ENCODE measurements around the gene BMAL1.

Gene BMAL1

DNA sequence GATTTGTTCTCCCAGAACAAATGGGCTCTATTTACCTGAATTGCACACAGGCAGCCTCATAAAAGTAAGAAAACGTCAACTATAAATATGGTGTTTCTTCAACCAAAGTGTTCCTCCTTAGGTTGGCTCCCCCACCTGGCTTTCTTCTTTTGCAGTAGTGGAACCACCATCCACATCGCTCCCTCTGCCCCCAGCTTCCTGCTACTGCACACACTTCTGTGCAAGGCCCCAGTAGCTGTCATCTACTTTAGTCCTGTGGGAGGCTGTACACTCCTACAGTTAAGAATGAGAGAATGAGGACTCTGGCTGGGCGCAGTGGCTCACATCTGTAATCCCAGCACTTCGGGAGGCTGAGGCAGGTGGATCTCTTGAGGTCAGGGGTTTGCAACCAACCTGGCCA is 89.5 kb downstream of the BMAL1 start:
- H3K36me3 ChIP-seq (ENCODE audit: insufficient read depth, low read length), result no peaks in the 10 kb centered on the region
- no peak overlapping the region for H3K9ac ChIP-seq (ENCODE audit: insufficient read length)
- H3K27ac ChIP-seq, result no peak overlapping the region
- H3K4me3 ChIP-seq, result no peak overlapping the region
- no peak for DNase-seq (ENCODE audit: low read depth, low spot score)
- TF ChIP-seq EZH2 (IDR thresholded peaks at IDR 0.05) (no peak), FOXP2 (optimal IDR thresholded peaks at IDR 0.05; ENCODE audit: control extremely low read depth, extremely low read length, insufficient read depth) (no peak), POLR2AphosphoS5 (IDR thresholded peaks at IDR 0.05; ENCODE audit: borderline replicate concordance, low read depth, low read length) (no peak)
- no peaks in the 10 kb centered on the region for H3K9me3 ChIP-seq (ENCODE audit: low read depth, low read length)

DNA sequence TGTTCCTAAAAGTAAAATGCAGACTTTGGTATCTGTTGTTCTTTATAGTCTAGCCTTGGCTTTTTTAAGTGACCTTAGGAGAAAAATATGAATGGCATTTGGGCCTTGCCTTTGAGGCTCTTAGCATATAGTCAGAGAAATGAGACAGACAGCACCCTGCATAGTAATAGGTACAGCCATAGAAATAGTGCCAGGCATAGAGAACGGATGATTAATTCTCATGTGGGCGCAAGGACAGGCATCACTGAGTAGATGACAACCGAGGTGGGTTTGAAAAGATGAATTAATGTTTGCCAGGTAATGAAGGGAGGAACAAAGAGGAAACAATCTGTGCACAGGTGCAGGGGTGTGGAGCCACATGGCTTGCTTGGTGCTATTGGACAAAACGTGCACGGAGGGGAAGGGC is 90.5 kb downstream of the BMAL1 start:
- H3K9me3 ChIP-seq (ENCODE audit: low read depth, low read length), result no peaks in the 10 kb centered on the region
- no peak overlapping the region for H3K27ac ChIP-seq
- no peak overlapping the region for H3K4me3 ChIP-seq
- DNase-seq (ENCODE audit: low read depth, low spot score), result no peak
- no peak overlapping the region for H3K9ac ChIP-seq (ENCODE audit: insufficient read length)
- H3K36me3 ChIP-seq (ENCODE audit: insufficient read depth, low read length), result no peaks in the 10 kb centered on the region
- TF ChIP-seq FOXP2 (optimal IDR thresholded peaks at IDR 0.05; ENCODE audit: control extremely low read depth, extremely low read length, insufficient read depth), result no peak
- no peak for TF ChIP-seq EZH2 (IDR thresholded peaks at IDR 0.05)
- no peak for TF ChIP-seq POLR2AphosphoS5 (IDR thresholded peaks at IDR 0.05; ENCODE audit: borderline replicate concordance, low read depth, low read length)

DNA sequence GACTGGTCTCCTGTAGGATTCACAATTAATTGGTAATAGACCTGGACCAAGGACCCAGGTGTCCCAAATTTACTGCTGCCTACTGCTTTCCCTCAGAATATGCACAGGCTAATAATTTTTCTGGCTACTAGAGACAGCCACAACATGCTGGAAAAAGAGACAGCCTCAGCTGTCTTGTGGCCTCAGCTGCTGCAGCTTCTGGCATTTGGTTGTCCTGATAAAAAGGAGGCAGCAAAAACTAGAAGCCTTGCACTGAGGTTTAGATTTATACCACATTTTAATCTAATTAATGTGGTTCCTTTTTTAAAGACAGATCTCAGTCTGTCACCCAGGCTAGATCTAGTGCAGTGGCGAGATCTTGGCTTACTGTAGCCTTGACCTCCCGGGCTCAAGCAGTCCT is 95.6 kb downstream of the BMAL1 start:
- DNase-seq (ENCODE audit: low read depth, low spot score), result no peak

DNA sequence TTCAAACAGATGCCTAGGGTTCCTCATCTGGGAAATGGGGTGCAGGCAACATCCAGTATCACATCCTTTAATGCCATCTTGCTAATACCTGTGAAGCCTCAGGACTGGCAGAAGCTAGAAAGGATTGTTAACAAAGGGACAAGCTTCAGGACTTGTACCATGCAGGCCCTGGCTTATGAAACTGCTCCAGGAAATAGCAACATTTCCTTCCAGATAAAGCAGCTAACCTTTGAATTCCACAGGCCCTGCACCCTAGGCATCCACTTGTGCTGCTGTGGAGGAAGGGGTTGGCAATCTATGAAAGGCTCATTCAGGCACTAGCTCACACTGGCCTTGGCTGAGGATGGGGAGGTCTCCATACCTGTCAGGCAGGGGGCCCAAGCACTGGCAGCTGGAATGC is 98.2 kb downstream of the BMAL1 start:
- Histone ChIP-seq H3K9ac (ENCODE audit: insufficient read length) (no peak overlapping the region), H3K9me3 (ENCODE audit: low read depth, low read length) (no peaks in the 10 kb centered on the region), H3K4me3 (no peak overlapping the region), H3K27ac (no peak overlapping the region), H3K36me3 (ENCODE audit: insufficient read depth, low read length) (no peaks in the 10 kb centered on the region)
- TF ChIP-seq POLR2AphosphoS5 (IDR thresholded peaks at IDR 0.05; ENCODE audit: borderline replicate concordance, low read depth, low read length) (no peak), EZH2 (IDR thresholded peaks at IDR 0.05) (no peak), FOXP2 (optimal IDR thresholded peaks at IDR 0.05; ENCODE audit: control extremely low read depth, extremely low read length, insufficient read depth) (no peak)
- no peak for DNase-seq (ENCODE audit: low read depth, low spot score)

More for the DNA sequence above, 95.6 kb downstream of the BMAL1 start:
- Histone ChIP-seq H3K4me3 (no peak overlapping the region), H3K27ac (no peak overlapping the region), H3K9me3 (ENCODE audit: low read depth, low read length) (no peaks in the 10 kb centered on the region), H3K36me3 (ENCODE audit: insufficient read depth, low read length) (no peaks in the 10 kb centered on the region), H3K9ac (ENCODE audit: insufficient read length) (no peak overlapping the region)
- TF ChIP-seq POLR2AphosphoS5 (IDR thresholded peaks at IDR 0.05; ENCODE audit: borderline replicate concordance, low read depth, low read length), result no peak
- TF ChIP-seq FOXP2 (optimal IDR thresholded peaks at IDR 0.05; ENCODE audit: control extremely low read depth, extremely low read length, insufficient read depth), result no peak
- TF ChIP-seq EZH2 (IDR thresholded peaks at IDR 0.05), result no peak

DNA sequence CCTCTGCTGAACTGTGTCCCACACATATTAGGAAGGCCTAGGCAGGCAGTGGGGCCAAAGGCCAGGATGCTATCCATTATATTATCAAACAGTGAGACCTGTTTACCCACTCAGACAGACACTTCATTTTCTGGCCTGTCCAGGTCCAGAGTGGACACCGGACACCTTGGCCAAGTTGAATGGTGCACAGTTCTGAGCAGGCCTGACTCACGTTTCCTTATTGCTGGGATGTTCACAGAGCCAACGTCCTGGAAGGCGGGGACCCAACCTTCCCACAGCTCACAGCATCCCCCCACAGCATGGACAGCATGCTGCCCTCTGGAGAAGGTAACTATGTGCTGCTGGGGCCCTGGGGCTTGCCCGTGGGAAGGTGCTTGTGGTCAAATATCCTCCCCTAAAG is 98.8 kb downstream of the BMAL1 start:
- H3K4me3 ChIP-seq, result no peak overlapping the region
- H3K9ac ChIP-seq (ENCODE audit: insufficient read length), result no peak overlapping the region
- H3K9me3 ChIP-seq (ENCODE audit: low read depth, low read length), result no peaks in the 10 kb centered on the region
- no peaks in the 10 kb centered on the region for H3K36me3 ChIP-seq (ENCODE audit: insufficient read depth, low read length)
- H3K27ac ChIP-seq, result no peak overlapping the region
- no peak for TF ChIP-seq EZH2 (IDR thresholded peaks at IDR 0.05)
- TF ChIP-seq POLR2AphosphoS5 (IDR thresholded peaks at IDR 0.05; ENCODE audit: borderline replicate concordance, low read depth, low read length), result no peak
- no peak for TF ChIP-seq FOXP2 (optimal IDR thresholded peaks at IDR 0.05; ENCODE audit: control extremely low read depth, extremely low read length, insufficient read depth)
- DNase-seq (ENCODE audit: low read depth, low spot score), result no peak

DNA sequence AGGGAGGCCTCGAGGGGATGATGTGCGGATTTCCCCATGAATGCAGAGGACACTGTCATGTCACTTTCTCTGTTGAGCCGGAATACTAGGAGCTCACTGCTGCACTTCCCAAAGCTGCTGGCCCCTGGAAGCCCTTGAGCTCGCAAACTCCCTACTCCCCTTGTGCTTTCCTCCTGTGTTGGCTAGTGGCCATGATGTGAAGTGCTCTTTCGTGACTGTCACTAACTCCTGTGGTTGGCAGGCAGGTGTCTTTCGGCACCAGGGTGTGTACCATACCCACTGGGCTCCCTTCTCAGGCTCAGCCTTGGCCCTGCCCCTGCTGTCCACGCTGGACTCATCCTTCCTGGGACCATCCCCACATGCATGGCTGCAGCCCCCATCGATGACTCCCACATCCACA is 99.2 kb downstream of the BMAL1 start:
- no peaks in the 10 kb centered on the region for H3K9me3 ChIP-seq (ENCODE audit: low read depth, low read length)
- no peak overlapping the region for H3K4me3 ChIP-seq
- DNase-seq (ENCODE audit: low read depth, low spot score), result no peak
- no peak overlapping the region for H3K9ac ChIP-seq (ENCODE audit: insufficient read length)
- H3K27ac ChIP-seq, result no peak overlapping the region
- TF ChIP-seq EZH2 (IDR thresholded peaks at IDR 0.05) (no peak), FOXP2 (optimal IDR thresholded peaks at IDR 0.05; ENCODE audit: control extremely low read depth, extremely low read length, insufficient read depth) (no peak), POLR2AphosphoS5 (IDR thresholded peaks at IDR 0.05; ENCODE audit: borderline replicate concordance, low read depth, low read length) (no peak)
- H3K36me3 ChIP-seq (ENCODE audit: insufficient read depth, low read length), result no peaks in the 10 kb centered on the region

DNA sequence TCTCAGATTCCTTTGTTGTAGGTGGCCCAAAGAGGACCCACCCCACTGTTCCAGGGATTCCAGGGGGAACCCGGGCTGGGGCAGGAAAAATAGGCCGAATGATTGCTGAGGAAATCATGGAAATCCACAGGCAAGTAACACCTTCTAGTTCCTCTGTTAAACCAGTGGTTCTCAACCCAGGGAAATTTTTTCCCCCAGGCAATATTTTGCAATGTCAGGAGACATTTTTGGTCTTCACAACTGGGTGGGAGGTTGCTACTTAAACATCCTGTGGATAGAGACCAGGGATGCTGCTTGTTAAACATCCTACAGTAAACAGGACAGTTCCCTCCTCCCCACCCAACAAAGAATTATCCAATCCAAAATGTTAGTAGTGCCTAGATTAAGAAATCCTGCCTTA is 100.7 kb downstream of the BMAL1 start:
- Histone ChIP-seq H3K9me3 (ENCODE audit: low read depth, low read length) (no peaks in the 10 kb centered on the region), H3K36me3 (ENCODE audit: insufficient read depth, low read length) (no peaks in the 10 kb centered on the region), H3K9ac (ENCODE audit: insufficient read length) (no peak overlapping the region), H3K27ac (no peak overlapping the region), H3K4me3 (no peak overlapping the region)
- DNase-seq (ENCODE audit: low read depth, low spot score), result no peak
- TF ChIP-seq POLR2AphosphoS5 (IDR thresholded peaks at IDR 0.05; ENCODE audit: borderline replicate concordance, low read depth, low read length), result no peak
- TF ChIP-seq FOXP2 (optimal IDR thresholded peaks at IDR 0.05; ENCODE audit: control extremely low read depth, extremely low read length, insufficient read depth), result no peak
- no peak for TF ChIP-seq EZH2 (IDR thresholded peaks at IDR 0.05)

DNA sequence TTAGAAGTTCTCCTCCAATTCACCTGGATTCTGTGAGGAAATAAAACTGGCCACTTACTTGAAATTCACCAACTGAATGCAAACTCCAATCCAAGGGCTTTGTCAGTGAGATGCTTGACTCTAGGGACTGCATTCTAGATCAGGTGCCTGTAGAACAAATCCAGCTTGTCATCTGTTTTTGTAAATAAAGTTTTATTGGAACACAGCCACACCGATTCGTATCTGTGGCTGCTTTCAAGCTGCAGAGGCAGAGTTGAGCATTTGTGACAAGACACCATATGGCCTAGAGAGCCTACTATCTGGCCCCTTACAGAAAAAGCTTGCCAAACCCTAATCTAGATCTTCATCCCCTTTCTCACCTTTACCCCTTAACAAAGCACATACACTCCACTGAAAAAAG is 103.1 kb downstream of the BMAL1 start:
- H3K4me3 ChIP-seq, result no peak overlapping the region
- no peaks in the 10 kb centered on the region for H3K36me3 ChIP-seq (ENCODE audit: insufficient read depth, low read length)
- no peak for TF ChIP-seq POLR2AphosphoS5 (IDR thresholded peaks at IDR 0.05; ENCODE audit: borderline replicate concordance, low read depth, low read length)
- no peak for TF ChIP-seq EZH2 (IDR thresholded peaks at IDR 0.05)
- no peak for TF ChIP-seq FOXP2 (optimal IDR thresholded peaks at IDR 0.05; ENCODE audit: control extremely low read depth, extremely low read length, insufficient read depth)
- no peak overlapping the region for H3K9ac ChIP-seq (ENCODE audit: insufficient read length)
- no peak for DNase-seq (ENCODE audit: low read depth, low spot score)
- H3K27ac ChIP-seq, result no peak overlapping the region
- no peaks in the 10 kb centered on the region for H3K9me3 ChIP-seq (ENCODE audit: low read depth, low read length)

DNA sequence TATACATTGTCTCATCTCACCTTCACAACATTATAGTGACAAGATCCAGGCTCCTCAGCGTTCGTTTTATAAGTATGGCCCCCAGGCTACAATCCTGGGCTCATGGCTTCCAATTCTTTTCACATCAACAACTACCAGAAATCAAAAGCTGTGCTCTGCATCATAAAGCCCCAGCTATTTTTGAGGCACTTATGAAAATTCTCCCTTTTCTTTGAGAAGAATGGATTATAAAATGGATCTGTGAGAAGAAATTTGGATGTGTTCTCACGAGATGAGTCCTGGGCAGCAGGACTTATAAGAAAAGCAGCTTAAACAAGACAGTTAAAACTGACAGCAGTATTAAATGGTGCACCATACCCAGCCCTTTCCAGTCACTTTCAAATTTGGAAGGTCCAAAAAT is 105.2 kb downstream of the BMAL1 start:
- no peaks in the 10 kb centered on the region for H3K9me3 ChIP-seq (ENCODE audit: low read depth, low read length)
- H3K27ac ChIP-seq, result no peak overlapping the region
- no peak overlapping the region for H3K4me3 ChIP-seq
- H3K36me3 ChIP-seq (ENCODE audit: insufficient read depth, low read length), result no peaks in the 10 kb centered on the region
- no peak for DNase-seq (ENCODE audit: low read depth, low spot score)
- TF ChIP-seq EZH2 (IDR thresholded peaks at IDR 0.05) (no peak), FOXP2 (optimal IDR thresholded peaks at IDR 0.05; ENCODE audit: control extremely low read depth, extremely low read length, insufficient read depth) (no peak), POLR2AphosphoS5 (IDR thresholded peaks at IDR 0.05; ENCODE audit: borderline replicate concordance, low read depth, low read length) (no peak)
- no peak overlapping the region for H3K9ac ChIP-seq (ENCODE audit: insufficient read length)
